Transverse colon (tissue), 4 donors: ENCODE measurements around the gene MRGPRG. TPM values are rescaled to one million over a fixed set of nuclear protein-coding genes. Genes with fewer than 3 reads are reported as not detected.
"Not testable (repeated sequence)": the region's sequence is repeated elsewhere in the genome, so short reads cannot be mapped to it uniquely, and the experiment has no call there.

ENCODE experiments used
- DNase-seq: peaks from one replicate; pipeline ENCODE4 v3.0.0-alpha.2; 2019
- H3K27ac ChIP-seq, 4 donors: fragments of 200-600 bp; sonication (generic); 2 replicates each; pipeline ENCODE4 v1.5.1; 2016 to 2018; ENCODE audit warnings: inconsistent platforms in 4 of 4
- H3K27me3 ChIP-seq: fragments of 200-600 bp; sonication (generic); 2 replicates; pipeline ENCODE4 v1.5.1; 2017; ENCODE audit warnings: inconsistent platforms
- H3K36me3 ChIP-seq, 4 donors: fragments of 200-600 bp; sonication (generic); 2 replicates each; pipeline ENCODE4 v1.5.1; 2017 to 2019; ENCODE audit warnings: inconsistent platforms in 4 of 4
- H3K4me1 ChIP-seq, 4 donors: fragments of 200-600 bp; sonication (generic); 2 replicates each; pipeline ENCODE4 v1.5.1; 2017 to 2020; ENCODE audit warnings: inconsistent platforms in 4 of 4
- H3K4me3 ChIP-seq, 4 donors: fragments of 200-600 bp; sonication (generic); 1 replicate in 1 of 4; 2 replicates in 3 of 4; pipeline versions ENCODE4 v1.5.1 to v1.6.1; 2017 to 2019; ENCODE audit warnings: inconsistent platforms in 4 of 4
- H3K9me3 ChIP-seq, 2 donors: fragments of 200-600 bp; sonication (generic); 2 replicates each; pipeline ENCODE4 v1.5.1; 2017 to 2019; ENCODE audit warnings: inconsistent platforms in 2 of 2
- EP300 ChIP-seq: sonication (generic); formaldehyde crosslinking; IDR thresholded peaks from one replicate; pipeline ENCODE4 v1.6.1; 2017; ENCODE audit warnings: antibody characterized with exemption, low read depth
- POLR2A ChIP-seq: fragments of 450-650 bp; IDR thresholded peaks from one replicate; pipeline ENCODE4 v1.6.1; 2016; ENCODE audit warnings: antibody characterized with exemption, mild to moderate bottlenecking, moderate library complexity
- POLR2AphosphoS5 ChIP-seq, 3 donors: sonication (generic); formaldehyde crosslinking; IDR thresholded peaks; one replicate each; pipeline ENCODE4 v1.6.1; 2016; ENCODE audit warnings: antibody characterized with exemption in 3 of 3
- WGBS, 2 donors: methylation state at CpG; one replicate each; pipeline ENCODE4 v1.1.5; 2018; ENCODE audit warnings: low coverage in 1 of 2; 5-methylcytosine and 5-hydroxymethylcytosine counted together
- in situ Hi-C, 4 donors: fragments of 200-750 bp; cut with MboI; loops; one replicate each; pipeline versions ENCODE4 v1.15.0 to v1.15.1; 2017; ENCODE audit warnings: low sequenced_read_pairs in 3 of 4, low pct_ligation_motif_present in 1 of 4, low pct_unique_long_range_greater_than_20kb in 1 of 4
- intact Hi-C: fragments of 100-400 bp; cut with DNase I; formaldehyde crosslinking; loops from one replicate; pipeline ENCODE4 v1.15.1; 2023; ENCODE audit warnings: low total_unique reads
- total RNA-seq, 4 donors: library from RNA; depleted of rRNA; stranded (reverse); fragments of >200 nt; gene quantifications; one replicate each; pipeline ENCODE4 v1.1.0, GENCODE V29; 2016
- TF ChIP-seq, protein P1 (sequence below), 5 experiments: fragments of 200-600 bp in 3 of 5; fragments of 450-650 bp in 2 of 5; sonication (generic) in 3 of 5; IDR thresholded peaks; 1 replicate in 2 of 5; 2 replicates in 3 of 5; pipeline ENCODE4 v1.5.1; 2016 to 2017; ENCODE audit warnings: antibody characterized with exemption in 5 of 5, inconsistent platforms in 3 of 5, mild to moderate bottlenecking in 2 of 5, moderate library complexity in 1 of 5

Gene MRGPRG
- total RNA-seq, 4 donors from 2014 or later, result not detected

- Histone ChIP-seq H3K27me3 (peaks cover 21% of the 10 kb centered on the region), H3K27ac (peak overlapping the region; percentile 54 to 68 (median 64)), H3K4me3 (peak overlapping the region in 3 of 4 donors; percentile 2 to 33 (median 23)), H3K4me1 (peaks cover 10 to 35% (median 16%) of the 10 kb centered on the region in 4 donors), H3K36me3 (no peaks in the 10 kb centered on the region), H3K9me3 (no peaks in the 10 kb centered on the region)
- in situ Hi-C loops, result no loop called here
- TF ChIP-seq, protein P1, sequence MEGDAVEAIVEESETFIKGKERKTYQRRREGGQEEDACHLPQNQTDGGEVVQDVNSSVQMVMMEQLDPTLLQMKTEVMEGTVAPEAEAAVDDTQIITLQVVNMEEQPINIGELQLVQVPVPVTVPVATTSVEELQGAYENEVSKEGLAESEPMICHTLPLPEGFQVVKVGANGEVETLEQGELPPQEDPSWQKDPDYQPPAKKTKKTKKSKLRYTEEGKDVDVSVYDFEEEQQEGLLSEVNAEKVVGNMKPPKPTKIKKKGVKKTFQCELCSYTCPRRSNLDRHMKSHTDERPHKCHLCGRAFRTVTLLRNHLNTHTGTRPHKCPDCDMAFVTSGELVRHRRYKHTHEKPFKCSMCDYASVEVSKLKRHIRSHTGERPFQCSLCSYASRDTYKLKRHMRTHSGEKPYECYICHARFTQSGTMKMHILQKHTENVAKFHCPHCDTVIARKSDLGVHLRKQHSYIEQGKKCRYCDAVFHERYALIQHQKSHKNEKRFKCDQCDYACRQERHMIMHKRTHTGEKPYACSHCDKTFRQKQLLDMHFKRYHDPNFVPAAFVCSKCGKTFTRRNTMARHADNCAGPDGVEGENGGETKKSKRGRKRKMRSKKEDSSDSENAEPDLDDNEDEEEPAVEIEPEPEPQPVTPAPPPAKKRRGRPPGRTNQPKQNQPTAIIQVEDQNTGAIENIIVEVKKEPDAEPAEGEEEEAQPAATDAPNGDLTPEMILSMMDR (IDR thresholded peaks at IDR 0.05), result no peak
- TF ChIP-seq POLR2AphosphoS5 (IDR thresholded peaks at IDR 0.05), result no peak
- no peak for TF ChIP-seq EP300
- no peak for TF ChIP-seq POLR2A
- intact Hi-C loops, result no loop called here
- peak; percentile 24 for DNase-seq
- 9 to 10% methylated on average over 2 to 19 of the region's 31 CpGs for WGBS, 2 donors
Measured at GRCh38 chr11:3169255-3170043, 49.2 kb downstream of the MRGPRG start.

- peak overlapping the region in 2 of 4 donors; percentile 23 to 33 for H3K4me3 ChIP-seq
- peaks cover 21% of the 10 kb centered on the region for H3K27me3 ChIP-seq
- H3K36me3 ChIP-seq, in situ Hi-C loops, intact Hi-C loops, H3K9me3 ChIP-seq: not testable (repeated sequence)
- peak overlapping the region in 3 of 4 donors; percentile 54 to 68 (median 63) for H3K27ac ChIP-seq
- peaks cover 10 to 39% (median 23%) of the 10 kb centered on the region in 4 donors for H3K4me1 ChIP-seq
- DNase-seq, result peak; percentile 6
- 74% methylated on average over 17 of the region's 17 CpGs; no CpG with 5 or more reads in 1 of the 2 donors for WGBS, 2 donors
Measured at GRCh38 chr11:3168742-3169254, 49.8 kb downstream of the MRGPRG start.

Other genes with a start within 250 kb of the MRGPRG start
- gene NAP1L4, start 226.5 kb downstream of the MRGPRG start, total RNA-seq, result 100 to 1,000 TPM in 3 of 4 donors, 10 to 100 TPM in 1; 63.6 to 140 (median 111) TPM
- 10 to 100 TPM; 37.0 to 61.3 (median 52.3) TPM for gene CARS1, start 161.4 kb downstream of the MRGPRG start, total RNA-seq
- 100 to 1,000 TPM in 2 of 4 donors, 10 to 100 TPM in 2; 37.3 to 211 (median 105) TPM for gene OSBPL5, start 53.5 kb downstream of the MRGPRG start, total RNA-seq
- gene MRGPRE, start 13.6 kb upstream of the MRGPRG start, total RNA-seq, result not detected
- 10 to 100 TPM; 12.3 to 37.5 (median 28.5) TPM for gene ZNF195, start 160.3 kb upstream of the MRGPRG start, total RNA-seq